Measurements from ENCODE around the gene SDC1.
"Not testable (repeated sequence)": the region's sequence is repeated elsewhere in the genome, so short reads cannot be mapped to it uniquely, and the experiment has no call there.

SDC1 gene, protein sequence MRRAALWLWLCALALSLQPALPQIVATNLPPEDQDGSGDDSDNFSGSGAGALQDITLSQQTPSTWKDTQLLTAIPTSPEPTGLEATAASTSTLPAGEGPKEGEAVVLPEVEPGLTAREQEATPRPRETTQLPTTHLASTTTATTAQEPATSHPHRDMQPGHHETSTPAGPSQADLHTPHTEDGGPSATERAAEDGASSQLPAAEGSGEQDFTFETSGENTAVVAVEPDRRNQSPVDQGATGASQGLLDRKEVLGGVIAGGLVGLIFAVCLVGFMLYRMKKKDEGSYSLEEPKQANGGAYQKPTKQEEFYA
- total RNA-seq: 0 reads per million in 3 donors

GRCh38 chr2:20224716-20225293 is at the start of gene SDC1:
SDC1 (minus strand) TSS chr2:20225130; CDS start chr2:20224867, 263 bp downstream.
- Histone ChIP-seq H3K27ac (ENCODE audit: insufficient read depth, low read length, poor library complexity, severe bottlenecking) (no peak within 1 kb of the TSS), H3K36me3 (ENCODE audit: control insufficient read depth, insufficient read depth, low read length) (no peaks in the 10 kb centered on the region), H3K27me3 (replicated peaks; ENCODE audit: control insufficient read depth, insufficient read depth, low read length, poor library complexity, severe bottlenecking) (peaks cover 11% of the 10 kb centered on the region), H3K4me3 (ENCODE audit: insufficient read depth, low read depth, low read length, poor library complexity, severe bottlenecking) (peak within 1 kb of the TSS; percentile 46), H3K4me1 (ENCODE audit: control insufficient read depth, insufficient read depth, low read length, poor library complexity, severe bottlenecking) (peaks cover 13% of the 10 kb centered on the region), H3K9me3 (ENCODE audit: control insufficient read depth, low read length) (no peaks in the 10 kb centered on the region)
- no peak for DNase-seq

DNA sequence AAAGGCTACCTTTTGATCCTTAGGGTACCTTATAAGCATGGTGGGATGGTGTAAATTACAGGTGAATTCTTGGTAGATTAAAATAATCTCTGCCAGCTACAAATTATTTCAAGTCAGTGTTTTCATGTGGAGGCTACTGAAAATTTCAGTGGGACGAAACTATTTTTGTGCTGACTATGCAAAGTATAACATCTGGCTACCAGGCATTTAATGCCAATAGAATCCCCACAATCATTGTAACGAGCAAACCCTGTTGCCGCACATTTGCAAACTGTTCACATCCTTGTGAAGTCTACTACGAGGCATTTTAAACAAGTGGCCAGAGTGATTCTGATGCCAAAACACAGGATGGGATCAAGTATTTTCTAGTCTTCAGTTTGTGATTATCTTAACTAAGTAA is 48.1 kb upstream of the SDC1 start:
- no peak for DNase-seq
- no peaks in the 10 kb centered on the region for H3K9me3 ChIP-seq (ENCODE audit: control insufficient read depth, low read length)
- no peak overlapping the region for H3K27ac ChIP-seq (ENCODE audit: insufficient read depth, low read length, poor library complexity, severe bottlenecking)
- H3K4me1 ChIP-seq (ENCODE audit: control insufficient read depth, insufficient read depth, low read length, poor library complexity, severe bottlenecking): no peaks in the 10 kb centered on the region
- peaks cover 21% of the 10 kb centered on the region for H3K36me3 ChIP-seq (ENCODE audit: control insufficient read depth, insufficient read depth, low read length)
- H3K4me3 ChIP-seq (ENCODE audit: insufficient read depth, low read depth, low read length, poor library complexity, severe bottlenecking): no peak overlapping the region
- H3K27me3 ChIP-seq (replicated peaks; ENCODE audit: control insufficient read depth, insufficient read depth, low read length, poor library complexity, severe bottlenecking): no peaks in the 10 kb centered on the region

GRCh38 chr2:20268317-20268716 is 43.4 kb upstream of the SDC1 start:
- DNase-seq; H3K27me3 ChIP-seq (replicated peaks; ENCODE audit: control insufficient read depth, insufficient read depth, low read length, poor library complexity, severe bottlenecking); H3K9me3 ChIP-seq (ENCODE audit: control insufficient read depth, low read length); H3K4me1 ChIP-seq (ENCODE audit: control insufficient read depth, insufficient read depth, low read length, poor library complexity, severe bottlenecking); H3K4me3 ChIP-seq (ENCODE audit: insufficient read depth, low read depth, low read length, poor library complexity, severe bottlenecking); H3K27ac ChIP-seq (ENCODE audit: insufficient read depth, low read length, poor library complexity, severe bottlenecking): not testable (repeated sequence)
- peaks cover 27% of the 10 kb centered on the region for H3K36me3 ChIP-seq (ENCODE audit: control insufficient read depth, insufficient read depth, low read length)

- Histone ChIP-seq H3K27ac (ENCODE audit: insufficient read depth, low read length, poor library complexity, severe bottlenecking) (no peak overlapping the region), H3K27me3 (replicated peaks; ENCODE audit: control insufficient read depth, insufficient read depth, low read length, poor library complexity, severe bottlenecking) (no peaks in the 10 kb centered on the region), H3K36me3 (ENCODE audit: control insufficient read depth, insufficient read depth, low read length) (peaks cover 27% of the 10 kb centered on the region), H3K4me1 (ENCODE audit: control insufficient read depth, insufficient read depth, low read length, poor library complexity, severe bottlenecking) (no peaks in the 10 kb centered on the region), H3K9me3 (ENCODE audit: control insufficient read depth, low read length) (no peaks in the 10 kb centered on the region), H3K4me3 (ENCODE audit: insufficient read depth, low read depth, low read length, poor library complexity, severe bottlenecking) (no peak overlapping the region)
- no peak for DNase-seq
These were observed 42.6 kb upstream of the SDC1 start for GRCh38 chr2:20267529-20267928.

GRCh38 chr2:20264629-20265028 is 39.7 kb upstream of the SDC1 start:
- Histone ChIP-seq H3K4me1 (ENCODE audit: control insufficient read depth, insufficient read depth, low read length, poor library complexity, severe bottlenecking) (no peaks in the 10 kb centered on the region), H3K36me3 (ENCODE audit: control insufficient read depth, insufficient read depth, low read length) (peaks cover 26% of the 10 kb centered on the region), H3K9me3 (ENCODE audit: control insufficient read depth, low read length) (no peaks in the 10 kb centered on the region), H3K4me3 (ENCODE audit: insufficient read depth, low read depth, low read length, poor library complexity, severe bottlenecking) (no peak overlapping the region), H3K27me3 (replicated peaks; ENCODE audit: control insufficient read depth, insufficient read depth, low read length, poor library complexity, severe bottlenecking) (no peaks in the 10 kb centered on the region), H3K27ac (ENCODE audit: insufficient read depth, low read length, poor library complexity, severe bottlenecking) (no peak overlapping the region)
- DNase-seq: no peak

DNA sequence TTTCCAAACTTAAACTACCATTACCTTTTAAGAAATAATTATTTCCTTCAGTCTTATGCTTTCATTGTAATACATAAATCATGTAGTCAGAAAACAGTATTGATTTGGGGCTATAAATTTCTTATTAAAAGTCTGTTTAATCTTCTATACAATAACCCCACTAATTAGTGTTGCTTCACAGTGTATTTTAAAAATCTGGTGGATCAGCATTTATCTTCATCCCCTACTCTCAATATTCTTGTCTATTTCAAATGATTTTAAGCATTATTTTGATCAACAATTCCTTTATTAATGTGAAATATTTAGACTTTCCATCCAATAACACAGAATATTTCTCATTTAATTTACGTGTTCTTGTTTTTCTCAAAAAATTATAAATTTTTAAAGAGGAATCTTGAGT is 32.5 kb upstream of the SDC1 start:
- Histone ChIP-seq H3K36me3 (ENCODE audit: control insufficient read depth, insufficient read depth, low read length) (peaks cover 56% of the 10 kb centered on the region), H3K4me1 (ENCODE audit: control insufficient read depth, insufficient read depth, low read length, poor library complexity, severe bottlenecking) (no peaks in the 10 kb centered on the region), H3K4me3 (ENCODE audit: insufficient read depth, low read depth, low read length, poor library complexity, severe bottlenecking) (no peak overlapping the region), H3K27ac (ENCODE audit: insufficient read depth, low read length, poor library complexity, severe bottlenecking) (no peak overlapping the region), H3K9me3 (ENCODE audit: control insufficient read depth, low read length) (no peaks in the 10 kb centered on the region), H3K27me3 (replicated peaks; ENCODE audit: control insufficient read depth, insufficient read depth, low read length, poor library complexity, severe bottlenecking) (no peaks in the 10 kb centered on the region)
- DNase-seq: no peak

DNA sequence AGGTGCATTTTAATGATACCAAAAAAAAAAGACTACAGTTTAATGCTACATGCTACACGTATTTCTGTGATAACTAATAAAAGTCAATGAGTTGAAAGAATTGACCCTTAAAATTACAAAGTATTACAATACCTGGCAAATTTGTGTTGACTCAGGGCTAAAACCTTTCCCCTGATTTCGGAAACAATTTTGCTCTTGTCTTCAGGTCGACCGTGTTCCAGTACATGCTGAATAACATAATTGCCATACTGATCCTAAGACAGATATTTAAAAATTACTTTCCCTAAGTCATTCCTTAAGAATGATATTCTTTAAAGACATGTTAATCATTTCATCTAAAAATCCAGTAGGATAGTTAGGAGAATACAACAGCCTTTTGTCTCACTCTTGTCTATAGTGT is 29.8 kb upstream of the SDC1 start:
- no peak overlapping the region for H3K27ac ChIP-seq (ENCODE audit: insufficient read depth, low read length, poor library complexity, severe bottlenecking)
- H3K36me3 ChIP-seq (ENCODE audit: control insufficient read depth, insufficient read depth, low read length): peaks cover 64% of the 10 kb centered on the region

GRCh38 chr2:20250436-20250835 is 25.5 kb upstream of the SDC1 start:
- no peak for DNase-seq
- no peaks in the 10 kb centered on the region for H3K27me3 ChIP-seq (replicated peaks; ENCODE audit: control insufficient read depth, insufficient read depth, low read length, poor library complexity, severe bottlenecking)
- no peak overlapping the region for H3K4me3 ChIP-seq (ENCODE audit: insufficient read depth, low read depth, low read length, poor library complexity, severe bottlenecking)

More for the DNA sequence above, 29.8 kb upstream of the SDC1 start:
- DNase-seq: no peak
- no peaks in the 10 kb centered on the region for H3K9me3 ChIP-seq (ENCODE audit: control insufficient read depth, low read length)
- H3K27me3 ChIP-seq (replicated peaks; ENCODE audit: control insufficient read depth, insufficient read depth, low read length, poor library complexity, severe bottlenecking): no peaks in the 10 kb centered on the region
- H3K4me3 ChIP-seq (ENCODE audit: insufficient read depth, low read depth, low read length, poor library complexity, severe bottlenecking): no peak overlapping the region
- no peaks in the 10 kb centered on the region for H3K4me1 ChIP-seq (ENCODE audit: control insufficient read depth, insufficient read depth, low read length, poor library complexity, severe bottlenecking)

DNA sequence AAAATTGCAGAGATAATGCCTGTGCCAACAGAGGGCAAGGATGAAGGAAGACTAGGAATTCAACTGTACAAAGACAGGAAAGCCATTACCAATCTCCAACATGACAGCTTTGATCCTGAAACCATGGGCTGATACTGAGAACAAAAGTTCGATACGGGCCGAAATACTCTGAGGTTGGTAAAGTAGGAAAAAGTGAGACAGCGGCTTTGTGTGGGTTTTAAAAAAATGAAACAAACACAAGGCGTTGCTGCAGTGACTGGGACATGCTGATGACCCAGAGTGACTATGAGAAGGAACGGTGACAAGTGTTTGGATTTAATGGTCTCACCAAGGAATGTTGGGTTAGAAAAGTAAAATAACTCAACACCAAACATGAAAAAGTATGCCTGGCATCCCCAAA is 24.2 kb upstream of the SDC1 start:
- Histone ChIP-seq H3K4me1 (ENCODE audit: control insufficient read depth, insufficient read depth, low read length, poor library complexity, severe bottlenecking) (no peaks in the 10 kb centered on the region), H3K27me3 (replicated peaks; ENCODE audit: control insufficient read depth, insufficient read depth, low read length, poor library complexity, severe bottlenecking) (no peaks in the 10 kb centered on the region), H3K27ac (ENCODE audit: insufficient read depth, low read length, poor library complexity, severe bottlenecking) (no peak overlapping the region), H3K4me3 (ENCODE audit: insufficient read depth, low read depth, low read length, poor library complexity, severe bottlenecking) (no peak overlapping the region), H3K36me3 (ENCODE audit: control insufficient read depth, insufficient read depth, low read length) (peaks cover 45% of the 10 kb centered on the region), H3K9me3 (ENCODE audit: control insufficient read depth, low read length) (no peaks in the 10 kb centered on the region)
- DNase-seq: no peak

More at GRCh38 chr2:20250436-20250835, 25.5 kb upstream of the SDC1 start:
- Histone ChIP-seq H3K36me3 (ENCODE audit: control insufficient read depth, insufficient read depth, low read length) (peaks cover 57% of the 10 kb centered on the region), H3K27ac (ENCODE audit: insufficient read depth, low read length, poor library complexity, severe bottlenecking) (no peak overlapping the region), H3K9me3 (ENCODE audit: control insufficient read depth, low read length) (no peaks in the 10 kb centered on the region), H3K4me1 (ENCODE audit: control insufficient read depth, insufficient read depth, low read length, poor library complexity, severe bottlenecking) (no peaks in the 10 kb centered on the region)

GRCh38 chr2:20247084-20247483 is 22.2 kb upstream of the SDC1 start:
- no peak overlapping the region for H3K4me3 ChIP-seq (ENCODE audit: insufficient read depth, low read depth, low read length, poor library complexity, severe bottlenecking)
- no peak for DNase-seq
- no peak overlapping the region for H3K27ac ChIP-seq (ENCODE audit: insufficient read depth, low read length, poor library complexity, severe bottlenecking)
- no peaks in the 10 kb centered on the region for H3K9me3 ChIP-seq (ENCODE audit: control insufficient read depth, low read length)
- no peaks in the 10 kb centered on the region for H3K27me3 ChIP-seq (replicated peaks; ENCODE audit: control insufficient read depth, insufficient read depth, low read length, poor library complexity, severe bottlenecking)
- H3K36me3 ChIP-seq (ENCODE audit: control insufficient read depth, insufficient read depth, low read length): peaks cover 25% of the 10 kb centered on the region
- H3K4me1 ChIP-seq (ENCODE audit: control insufficient read depth, insufficient read depth, low read length, poor library complexity, severe bottlenecking): no peaks in the 10 kb centered on the region

Measured in effector memory CD4-positive, alpha-beta T cell (primary cell).